ENCODE results near the gene FBXL20.
"Not testable (repeated sequence)": the region's sequence is repeated elsewhere in the genome, so short reads cannot be mapped to it uniquely, and the experiment has no call there.

Gene FBXL20, protein sequence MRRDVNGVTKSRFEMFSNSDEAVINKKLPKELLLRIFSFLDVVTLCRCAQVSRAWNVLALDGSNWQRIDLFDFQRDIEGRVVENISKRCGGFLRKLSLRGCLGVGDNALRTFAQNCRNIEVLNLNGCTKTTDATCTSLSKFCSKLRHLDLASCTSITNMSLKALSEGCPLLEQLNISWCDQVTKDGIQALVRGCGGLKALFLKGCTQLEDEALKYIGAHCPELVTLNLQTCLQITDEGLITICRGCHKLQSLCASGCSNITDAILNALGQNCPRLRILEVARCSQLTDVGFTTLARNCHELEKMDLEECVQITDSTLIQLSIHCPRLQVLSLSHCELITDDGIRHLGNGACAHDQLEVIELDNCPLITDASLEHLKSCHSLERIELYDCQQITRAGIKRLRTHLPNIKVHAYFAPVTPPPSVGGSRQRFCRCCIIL

DNA sequence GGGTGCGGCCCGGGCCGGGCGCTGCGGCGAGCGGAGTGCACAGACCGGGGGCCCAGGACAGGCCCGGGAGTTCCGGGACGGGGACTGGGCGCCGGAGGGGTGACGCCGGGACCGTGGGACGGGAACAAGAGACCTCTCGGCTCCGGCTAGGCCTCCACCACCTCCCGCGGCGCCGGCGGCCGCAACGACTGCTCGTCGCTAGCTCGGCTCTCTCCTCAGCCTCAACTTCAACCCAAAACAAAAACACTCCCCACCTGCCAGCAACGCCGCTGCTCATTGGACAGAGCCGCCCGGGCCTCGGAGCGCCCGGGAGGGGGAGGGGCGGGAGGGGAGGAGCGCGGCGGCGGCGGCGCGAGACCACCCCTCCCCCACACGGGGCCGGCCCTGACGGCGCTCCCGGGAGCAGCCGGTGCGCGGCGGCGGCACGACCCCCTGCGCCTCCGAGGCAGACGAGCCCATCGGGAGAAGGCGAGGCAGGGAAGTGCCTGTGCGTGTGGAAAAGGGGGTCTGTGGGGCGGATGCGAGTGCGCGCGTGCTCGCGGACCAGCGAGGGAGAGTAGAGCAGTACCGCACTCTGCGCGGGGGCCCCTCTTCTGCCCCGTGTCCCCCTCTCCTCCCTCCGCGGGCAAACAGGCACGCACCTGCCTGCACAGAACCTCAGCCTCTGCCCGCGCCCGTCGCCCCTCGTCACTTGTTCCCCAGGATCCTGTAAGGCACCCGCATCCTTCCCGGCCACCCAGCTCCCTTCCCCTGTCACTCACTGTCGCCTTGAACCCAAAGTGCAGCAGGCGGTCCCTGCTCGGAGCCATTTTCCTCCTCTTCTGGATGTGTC is at the start of gene FBXL20:
Gene FBXL20 (minus strand): TSS at position 215 of the 832 bp plus-strand sequence. CDS start 224 bp downstream, outside the sequence.
- DNase-seq (ENCODE audit: low read depth): peak; percentile 90
- peak within 1 kb of the TSS; percentile 82 for H3K4me3 ChIP-seq (ENCODE audit: low read length)
- TF ChIP-seq, protein P1, sequence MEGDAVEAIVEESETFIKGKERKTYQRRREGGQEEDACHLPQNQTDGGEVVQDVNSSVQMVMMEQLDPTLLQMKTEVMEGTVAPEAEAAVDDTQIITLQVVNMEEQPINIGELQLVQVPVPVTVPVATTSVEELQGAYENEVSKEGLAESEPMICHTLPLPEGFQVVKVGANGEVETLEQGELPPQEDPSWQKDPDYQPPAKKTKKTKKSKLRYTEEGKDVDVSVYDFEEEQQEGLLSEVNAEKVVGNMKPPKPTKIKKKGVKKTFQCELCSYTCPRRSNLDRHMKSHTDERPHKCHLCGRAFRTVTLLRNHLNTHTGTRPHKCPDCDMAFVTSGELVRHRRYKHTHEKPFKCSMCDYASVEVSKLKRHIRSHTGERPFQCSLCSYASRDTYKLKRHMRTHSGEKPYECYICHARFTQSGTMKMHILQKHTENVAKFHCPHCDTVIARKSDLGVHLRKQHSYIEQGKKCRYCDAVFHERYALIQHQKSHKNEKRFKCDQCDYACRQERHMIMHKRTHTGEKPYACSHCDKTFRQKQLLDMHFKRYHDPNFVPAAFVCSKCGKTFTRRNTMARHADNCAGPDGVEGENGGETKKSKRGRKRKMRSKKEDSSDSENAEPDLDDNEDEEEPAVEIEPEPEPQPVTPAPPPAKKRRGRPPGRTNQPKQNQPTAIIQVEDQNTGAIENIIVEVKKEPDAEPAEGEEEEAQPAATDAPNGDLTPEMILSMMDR (IDR thresholded peaks at IDR 0.05; ENCODE audit: insufficient read depth, low read depth, low read length, missing control alignments): no peak

DNA sequence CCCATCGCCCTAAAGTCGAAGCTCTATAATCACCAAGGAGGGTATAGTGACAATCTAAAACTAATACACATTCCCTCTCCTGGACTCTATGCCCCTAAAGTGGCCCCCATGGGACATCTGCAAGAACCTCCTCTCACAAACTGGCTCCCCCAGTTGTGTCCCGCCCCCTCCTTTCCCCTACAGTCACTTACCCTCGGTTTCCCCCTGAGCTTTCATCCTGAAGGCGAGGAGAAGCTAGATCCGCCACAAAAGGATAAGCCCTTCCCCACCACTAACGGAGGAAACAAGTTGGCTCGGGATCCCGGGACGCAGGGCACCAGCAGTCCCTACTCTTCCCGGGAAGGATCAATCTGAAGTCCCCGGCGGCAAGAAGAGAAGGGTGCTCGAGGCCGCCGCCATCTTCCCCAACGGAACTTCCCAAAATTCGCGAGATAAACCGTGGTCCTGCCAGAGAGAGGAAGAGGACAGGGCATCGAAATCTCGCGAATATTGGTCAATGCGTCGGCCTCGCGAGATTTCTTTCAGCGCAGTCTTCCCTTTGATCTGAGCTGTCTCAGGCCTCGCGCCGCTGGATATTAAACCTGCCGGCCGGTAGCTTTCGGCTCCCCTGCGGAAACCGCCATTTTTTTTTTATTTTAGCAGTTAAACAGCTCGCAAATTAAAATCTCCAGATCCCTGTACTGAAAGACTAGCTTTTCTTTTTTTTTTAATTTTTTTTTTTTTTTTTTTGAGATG is 49.6 kb upstream of the FBXL20 start, which contains the start of gene MED1:
Gene MED1 (minus strand): TSS at position 417 of the 735 bp plus-strand sequence. CDS start 201 bp downstream, at position 216.
- peak within 1 kb of the TSS; percentile 99 for H3K4me3 ChIP-seq (ENCODE audit: low read length)
- TF ChIP-seq, protein P1 (IDR thresholded peaks at IDR 0.05; ENCODE audit: insufficient read depth, low read depth, low read length, missing control alignments): peak; percentile 5
- peak; percentile 98 for DNase-seq (ENCODE audit: low read depth)

DNA sequence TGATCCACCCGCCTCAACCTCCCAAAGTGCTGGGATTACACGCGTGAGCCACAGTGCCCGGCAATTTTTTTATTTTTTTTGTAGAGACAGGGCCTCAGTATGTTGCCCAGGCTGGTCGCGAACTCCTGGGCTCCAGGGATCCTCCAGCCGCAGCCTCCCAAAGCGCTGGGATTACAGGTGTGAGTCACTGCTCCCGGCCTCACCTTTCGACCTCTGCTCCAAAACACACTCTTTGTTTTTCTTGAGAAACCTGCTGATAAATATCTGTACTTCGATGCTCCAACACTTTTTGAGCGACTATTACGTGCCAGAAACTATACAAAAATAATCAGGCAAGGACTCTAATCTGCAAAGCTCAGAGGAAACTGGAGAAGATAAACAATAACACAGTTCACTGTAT is 48.6 kb upstream of the FBXL20 start:
- peak overlapping the region; percentile 99 for H3K4me3 ChIP-seq (ENCODE audit: low read length)
- no peak for DNase-seq (ENCODE audit: low read depth)
- TF ChIP-seq, protein P1 (IDR thresholded peaks at IDR 0.05; ENCODE audit: insufficient read depth, low read depth, low read length, missing control alignments): no peak

DNA sequence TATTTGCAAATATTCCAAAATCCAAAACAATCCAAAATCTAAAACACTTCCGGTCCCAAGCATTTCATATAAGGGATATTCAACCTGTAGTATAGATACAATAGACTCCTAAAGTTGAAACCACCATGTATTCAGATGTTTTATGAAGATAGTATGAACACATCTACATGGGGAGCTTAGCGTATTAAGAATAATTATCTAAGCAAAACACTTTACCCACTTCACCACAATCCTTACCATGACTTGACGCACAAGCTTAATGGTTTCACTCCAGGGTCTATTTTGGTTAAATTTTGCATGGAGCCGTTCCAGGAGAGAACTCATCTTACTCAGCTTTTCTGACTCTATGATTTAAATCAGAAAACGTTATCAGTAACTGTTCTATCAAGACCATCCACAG is 46.1 kb upstream of the FBXL20 start:
- no peak overlapping the region for H3K4me3 ChIP-seq (ENCODE audit: low read length)
- no peak for DNase-seq (ENCODE audit: low read depth)

DNA sequence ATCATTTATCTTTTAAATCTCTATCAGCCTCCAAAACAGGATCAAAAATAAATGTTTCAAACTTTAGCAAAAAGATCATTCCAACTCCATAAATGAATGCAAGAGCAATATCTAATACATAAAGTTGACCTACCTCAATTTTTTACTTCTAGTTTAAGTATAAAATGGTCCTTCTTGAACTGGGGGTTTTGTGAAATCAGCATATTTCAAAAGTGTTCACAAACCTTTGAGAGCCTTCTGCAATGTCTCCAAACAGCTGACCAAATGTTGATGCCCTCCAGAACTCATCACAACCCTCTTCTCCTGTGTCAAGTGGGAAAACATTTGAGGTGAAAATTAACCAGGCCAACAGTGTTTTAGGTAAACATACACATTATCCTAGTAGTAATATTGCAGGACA is 41.9 kb upstream of the FBXL20 start:
- TF ChIP-seq, protein P1 (IDR thresholded peaks at IDR 0.05; ENCODE audit: insufficient read depth, low read depth, low read length, missing control alignments): no peak

More for the DNA sequence above, 46.1 kb upstream of the FBXL20 start:
- TF ChIP-seq, protein P1 (IDR thresholded peaks at IDR 0.05; ENCODE audit: insufficient read depth, low read depth, low read length, missing control alignments): no peak

DNA sequence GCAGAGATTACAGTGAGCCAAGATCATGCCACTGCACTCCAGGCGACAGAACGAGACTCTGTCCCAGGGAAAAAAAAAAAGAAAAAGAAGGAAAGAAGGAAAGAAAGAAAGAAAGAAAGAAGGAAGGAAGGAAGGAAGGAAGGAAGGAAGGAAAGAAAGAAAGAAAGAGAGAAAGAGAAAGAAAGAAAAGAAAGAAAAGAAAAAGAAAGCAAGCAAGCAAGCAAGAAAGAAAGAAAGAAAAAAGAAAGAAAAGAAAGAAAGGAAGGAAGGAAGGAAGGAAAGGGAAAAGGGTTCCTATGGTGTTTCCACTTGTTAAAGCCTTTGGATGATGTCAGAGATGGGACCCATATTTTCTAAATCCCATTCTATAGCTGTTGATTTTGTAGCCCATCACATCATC is 38.4 kb upstream of the FBXL20 start:
- H3K4me3 ChIP-seq (ENCODE audit: low read length); DNase-seq (ENCODE audit: low read depth): not testable (repeated sequence)

More for the DNA sequence above, 41.9 kb upstream of the FBXL20 start:
- no peak overlapping the region for H3K4me3 ChIP-seq (ENCODE audit: low read length)
- no peak for DNase-seq (ENCODE audit: low read depth)

Measured in epithelial cell of esophagus (primary cell).